HG02759 (cell line): ENCODE results near the gene SUV39H1.
"Not testable (repeated sequence)": the region's sequence is repeated elsewhere in the genome, so short reads cannot be mapped to it uniquely, and the experiment has no call there.

ENCODE experiments used
- ATAC-seq: cut with Tn5 transposase; IDR thresholded peaks from one replicate; pipeline ENCODE4 v1.9.1; 2021; ENCODE audit warnings: mild to moderate bottlenecking, moderate library complexity; ENCODE audit not compliant: unreplicated experiment

Gene SUV39H1

GRCh38 chrX:48685416-48685815, 11.1 kb upstream of the SUV39H1 start:
- no peak for ATAC-seq

GRCh38 chrX:48688531-48689150, 7.9 kb upstream of the SUV39H1 start:
- ATAC-seq: no peak

GRCh38 chrX:48689208-48689920, 7.2 kb upstream of the SUV39H1 start:
- ATAC-seq: no peak

- ATAC-seq: not testable (repeated sequence)
These were observed 4.8 kb upstream of the SUV39H1 start for GRCh38 chrX:48691746-48692145.

GRCh38 chrX:48694776-48695533, 1.6 kb upstream of the SUV39H1 start:
- no peak for ATAC-seq

GRCh38 chrX:48695534-48695896, 1.0 kb upstream of the SUV39H1 start:
- ATAC-seq: no peak

- ATAC-seq: no peak
These were observed 621 bp upstream of the SUV39H1 start for GRCh38 chrX:48695925-48696300.

GRCh38 chrX:48696909-48697727, 584 bp downstream of the SUV39H1 start:
- peak; percentile 23 for ATAC-seq

GRCh38 chrX:48698306-48698705, 1.8 kb downstream of the SUV39H1 start:
- ATAC-seq: no peak

GRCh38 chrX:48700246-48700645, 3.7 kb downstream of the SUV39H1 start:
- ATAC-seq: no peak

GRCh38 chrX:48700951-48701653, 4.6 kb downstream of the SUV39H1 start:
- ATAC-seq: no peak

- no peak for ATAC-seq
These were observed 5.5 kb downstream of the SUV39H1 start for GRCh38 chrX:48702032-48702431.

GRCh38 chrX:48702716-48703115, 6.2 kb downstream of the SUV39H1 start:
- no peak for ATAC-seq

GRCh38 chrX:48703228-48703627, 6.7 kb downstream of the SUV39H1 start:
- no peak for ATAC-seq

- ATAC-seq: no peak
These were observed 7.3 kb downstream of the SUV39H1 start for GRCh38 chrX:48703642-48704481.

- ATAC-seq: no peak
These were observed 9.3 kb downstream of the SUV39H1 start for GRCh38 chrX:48705871-48706270.

- ATAC-seq: no peak
These were observed 13.1 kb downstream of the SUV39H1 start for GRCh38 chrX:48709522-48710112.

GRCh38 chrX:48711162-48711928, 14.8 kb downstream of the SUV39H1 start:
- ATAC-seq: no peak
